ENCODE data around the gene ZNF219. TPM values are rescaled to one million over a fixed set of nuclear protein-coding genes. Genes with fewer than 3 reads are reported as not detected.

Gene ZNF219
- total RNA-seq, 1 donor from 2014 or later: 47.8 TPM

- TF ChIP-seq CTCF (conservative IDR thresholded peaks at IDR 0.05): no peak
- H3K4me3 Mint-ChIP-seq: no peak overlapping the region
- H3K27ac Mint-ChIP-seq: no peak overlapping the region
- H3K27me3 Mint-ChIP-seq: peaks cover 2% of the 10 kb centered on the region
- peaks cover 11% of the 10 kb centered on the region for H3K4me1 Mint-ChIP-seq (ENCODE audit: unreplicated experiment)
- H3K9me3 Mint-ChIP-seq: no peaks in the 10 kb centered on the region
- no peaks in the 10 kb centered on the region for H3K36me3 Mint-ChIP-seq
- no peak for DNase-seq (ENCODE audit: extremely low spot score, unreplicated experiment)
These were observed 49.8 kb downstream of the ZNF219 start for GRCh38 chr14:21048638-21049037.

GRCh38 chr14:21047378-21047781 is 51.1 kb downstream of the ZNF219 start:
- TF ChIP-seq CTCF (conservative IDR thresholded peaks at IDR 0.05): no peak
- H3K27ac Mint-ChIP-seq: no peak overlapping the region
- no peaks in the 10 kb centered on the region for H3K36me3 Mint-ChIP-seq
- H3K4me3 Mint-ChIP-seq: no peak overlapping the region
- DNase-seq (ENCODE audit: extremely low spot score, unreplicated experiment): no peak
- no peaks in the 10 kb centered on the region for H3K9me3 Mint-ChIP-seq
- peaks cover 11% of the 10 kb centered on the region for H3K4me1 Mint-ChIP-seq (ENCODE audit: unreplicated experiment)
- peaks cover 5% of the 10 kb centered on the region for H3K27me3 Mint-ChIP-seq

GRCh38 chr14:21043974-21044618 is 54.4 kb downstream of the ZNF219 start:
- H3K36me3 Mint-ChIP-seq: no peaks in the 10 kb centered on the region
- DNase-seq (ENCODE audit: extremely low spot score, unreplicated experiment): no peak
- H3K4me1 Mint-ChIP-seq (ENCODE audit: unreplicated experiment): peaks cover 22% of the 10 kb centered on the region
- peaks cover 7% of the 10 kb centered on the region for H3K27me3 Mint-ChIP-seq
- no peak for TF ChIP-seq CTCF (conservative IDR thresholded peaks at IDR 0.05)
- H3K9me3 Mint-ChIP-seq: no peaks in the 10 kb centered on the region
- H3K4me3 Mint-ChIP-seq: peak overlapping the region; percentile 40
- no peak overlapping the region for H3K27ac Mint-ChIP-seq

- H3K4me1 Mint-ChIP-seq (ENCODE audit: unreplicated experiment): peaks cover 22% of the 10 kb centered on the region
- H3K4me3 Mint-ChIP-seq: no peak overlapping the region
- H3K27me3 Mint-ChIP-seq: peaks cover 7% of the 10 kb centered on the region
- no peak overlapping the region for H3K27ac Mint-ChIP-seq
- H3K36me3 Mint-ChIP-seq: no peaks in the 10 kb centered on the region
- no peak for DNase-seq (ENCODE audit: extremely low spot score, unreplicated experiment)
- no peaks in the 10 kb centered on the region for H3K9me3 Mint-ChIP-seq
- no peak for TF ChIP-seq CTCF (conservative IDR thresholded peaks at IDR 0.05)
These were observed 55.0 kb downstream of the ZNF219 start for GRCh38 chr14:21043387-21043973.

GRCh38 chr14:21042918-21043317 is 55.5 kb downstream of the ZNF219 start:
- no peak for TF ChIP-seq CTCF (conservative IDR thresholded peaks at IDR 0.05)
- H3K27ac Mint-ChIP-seq: no peak overlapping the region
- DNase-seq (ENCODE audit: extremely low spot score, unreplicated experiment): no peak
- peaks cover 7% of the 10 kb centered on the region for H3K27me3 Mint-ChIP-seq
- H3K4me1 Mint-ChIP-seq (ENCODE audit: unreplicated experiment): peaks cover 25% of the 10 kb centered on the region
- H3K36me3 Mint-ChIP-seq: no peaks in the 10 kb centered on the region
- no peak overlapping the region for H3K4me3 Mint-ChIP-seq
- no peaks in the 10 kb centered on the region for H3K9me3 Mint-ChIP-seq
